HG03135 (cell line): ENCODE measurements around the gene REM1.

Source experiments
- ATAC-seq: cut with Tn5 transposase; IDR thresholded peaks from one replicate; pipeline ENCODE4 v1.9.1; 2021; ENCODE audit warnings: mild to moderate bottlenecking, moderate library complexity; ENCODE audit not compliant: unreplicated experiment

REM1 gene

GRCh38 chr20:31522731-31523130, 47.6 kb downstream of the REM1 start:
- no peak for ATAC-seq

DNA sequence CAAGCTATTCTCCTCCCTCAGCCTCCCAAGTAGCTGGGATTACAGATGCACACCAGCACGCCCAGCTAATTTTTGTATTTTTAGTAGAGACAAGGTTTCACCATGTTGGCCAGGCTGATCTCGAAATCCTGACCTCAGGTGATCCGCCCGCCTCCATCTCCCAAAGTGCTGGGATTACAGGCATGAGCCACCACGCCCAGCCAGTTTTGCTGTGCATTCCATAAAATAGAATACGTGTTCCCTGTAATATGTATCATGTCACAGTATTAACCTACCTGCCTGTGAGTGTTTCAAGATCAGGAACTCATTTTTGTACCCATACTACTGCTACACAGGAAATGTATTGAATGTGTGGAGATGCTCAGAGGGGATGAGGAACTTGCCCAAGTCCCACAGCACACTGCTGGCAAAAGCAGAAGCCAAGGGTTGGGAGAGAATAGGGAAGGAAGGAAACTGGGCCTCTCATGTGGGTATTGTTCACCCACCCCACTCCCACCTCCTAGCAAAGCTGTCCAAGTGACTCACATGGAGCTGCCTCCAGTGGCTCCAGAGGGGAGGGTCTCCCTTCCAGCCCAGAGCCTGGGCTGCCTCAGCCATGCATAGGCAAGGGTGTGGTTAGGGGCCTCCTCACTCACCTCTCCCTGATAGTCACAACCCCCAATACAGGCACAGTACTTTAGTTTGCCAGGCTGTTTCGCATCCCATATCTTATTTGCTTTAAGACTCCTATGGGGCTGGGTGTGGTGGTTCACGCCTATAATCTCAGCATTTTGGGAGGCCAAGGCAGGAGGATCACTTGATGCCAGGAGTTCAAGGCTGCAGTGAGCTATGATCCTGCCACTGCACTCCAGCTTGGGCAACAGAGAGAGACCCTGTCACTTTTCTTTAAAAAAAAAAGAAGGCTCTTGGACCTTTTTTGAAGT, 48.5 kb downstream of the REM1 start:
- ATAC-seq = no peak

DNA sequence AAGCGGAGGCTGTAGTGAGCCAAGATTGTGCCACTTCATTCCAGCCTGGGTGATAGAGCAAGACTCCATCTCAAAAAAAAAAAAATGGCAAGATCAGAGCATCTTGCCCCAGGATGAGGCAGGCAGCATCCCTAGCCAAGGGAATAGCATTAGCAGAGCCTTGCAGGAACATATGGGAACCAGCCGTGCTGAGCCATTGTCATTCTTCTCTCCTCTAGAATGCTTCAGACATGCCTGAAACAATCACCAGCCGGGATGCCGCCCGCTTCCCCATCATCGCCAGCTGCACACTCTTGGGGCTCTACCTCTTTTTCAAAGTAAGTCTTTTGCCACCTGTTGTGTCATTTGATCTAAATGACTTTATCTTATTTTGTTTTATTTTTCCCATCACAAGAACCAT, 52.2 kb downstream of the REM1 start:
- no peak for ATAC-seq
